GM12892 (cell line): Measurements from ENCODE around the gene OXCT1.

Experiments used
- POLR2A ChIP-seq: IDR thresholded peaks from 2 replicates; pipeline ENCODE4 v1.6.1; 2011; ENCODE audit warnings: low read depth, low read length, control low read depth
- TAF1 ChIP-seq: IDR thresholded peaks from 2 replicates; pipeline ENCODE4 v1.6.1; 2011; ENCODE audit warnings: low read depth, mild to moderate bottlenecking, control low read depth, low read length, borderline replicate concordance

DNA sequence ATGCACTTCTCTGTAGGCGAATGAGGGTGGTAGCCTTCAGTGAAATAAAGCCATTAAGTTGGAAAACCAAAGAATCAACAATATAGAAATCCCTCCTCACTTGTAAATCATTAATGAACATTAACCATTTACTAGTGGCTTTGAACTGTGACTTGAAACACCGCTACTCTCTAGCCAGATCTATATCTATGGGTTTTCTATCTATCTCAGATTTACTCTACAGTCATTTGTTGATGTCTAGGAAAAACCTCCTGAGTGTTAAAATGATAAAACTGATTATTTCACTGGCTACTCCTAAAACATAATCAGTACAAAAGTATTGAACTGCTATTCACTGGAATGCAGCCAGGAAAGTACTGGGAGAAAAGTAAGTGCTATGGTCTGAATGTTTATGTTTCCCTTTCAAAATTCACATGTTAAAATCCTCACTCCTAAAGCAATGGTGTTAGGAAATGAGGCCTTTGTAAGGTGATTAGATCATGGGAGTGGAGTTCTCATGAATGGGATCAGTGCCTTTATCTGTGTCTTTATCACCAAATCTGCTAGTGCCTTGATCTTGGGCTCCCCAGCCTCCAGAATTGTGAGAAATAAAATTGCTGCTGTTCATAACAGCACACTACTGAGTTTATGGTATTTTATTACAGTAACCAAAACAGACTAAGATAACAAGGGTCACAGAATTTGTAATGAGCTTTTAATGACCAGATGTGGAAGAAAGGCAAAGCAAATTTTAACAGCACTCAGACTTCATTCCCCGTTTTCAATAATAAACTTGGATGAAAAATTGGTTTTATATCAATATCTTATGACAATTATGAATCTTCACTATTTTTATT lies 8.6 kb upstream of the OXCT1 start:
- TF ChIP-seq TAF1: no peak
- no peak for TF ChIP-seq POLR2A
